ENCODE measurements around the gene TSC22D2.

GRCh38 chr3:150480877-150481276, 72.8 kb downstream of the TSC22D2 start:
- TF ChIP-seq TAF1 (IDR thresholded peaks at IDR 0.05; ENCODE audit: borderline replicate concordance, low read depth, low read length) (no peak), POLR2A (IDR thresholded peaks at IDR 0.05; ENCODE audit: low read depth, low read length) (no peak)

Data from GM12892 (cell line).